Transverse colon (tissue), 4 donors: Measurements from ENCODE around the gene TXNRD1. TPM values are rescaled to one million over a fixed set of nuclear protein-coding genes. Genes with fewer than 3 reads are reported as not detected.

Source experiments
- DNase-seq: peaks from one replicate; pipeline ENCODE4 v3.0.0-alpha.2; 2019
- H3K27ac ChIP-seq, 4 donors: fragments of 200-600 bp; sonication (generic); 2 replicates each; pipeline ENCODE4 v1.5.1; 2016 to 2018; ENCODE audit warnings: inconsistent platforms in 4 of 4
- H3K27me3 ChIP-seq: fragments of 200-600 bp; sonication (generic); 2 replicates; pipeline ENCODE4 v1.5.1; 2017; ENCODE audit warnings: inconsistent platforms
- H3K36me3 ChIP-seq, 4 donors: fragments of 200-600 bp; sonication (generic); 2 replicates each; pipeline ENCODE4 v1.5.1; 2017 to 2019; ENCODE audit warnings: inconsistent platforms in 4 of 4
- H3K4me1 ChIP-seq, 4 donors: fragments of 200-600 bp; sonication (generic); 2 replicates each; pipeline ENCODE4 v1.5.1; 2017 to 2020; ENCODE audit warnings: inconsistent platforms in 4 of 4
- H3K4me3 ChIP-seq, 4 donors: fragments of 200-600 bp; sonication (generic); 1 replicate in 1 of 4; 2 replicates in 3 of 4; pipeline versions ENCODE4 v1.5.1 to v1.6.1; 2017 to 2019; ENCODE audit warnings: inconsistent platforms in 4 of 4
- H3K9me3 ChIP-seq, 2 donors: fragments of 200-600 bp; sonication (generic); 2 replicates each; pipeline ENCODE4 v1.5.1; 2017 to 2019; ENCODE audit warnings: inconsistent platforms in 2 of 2
- CTCF ChIP-seq, 5 experiments: fragments of 200-600 bp in 3 of 5; fragments of 450-650 bp in 2 of 5; sonication (generic) in 3 of 5; IDR thresholded peaks; 1 replicate in 2 of 5; 2 replicates in 3 of 5; pipeline ENCODE4 v1.5.1; 2016 to 2017; ENCODE audit warnings: antibody characterized with exemption in 5 of 5, inconsistent platforms in 3 of 5, mild to moderate bottlenecking in 2 of 5, moderate library complexity in 1 of 5
- EP300 ChIP-seq: sonication (generic); formaldehyde crosslinking; IDR thresholded peaks from one replicate; pipeline ENCODE4 v1.6.1; 2017; ENCODE audit warnings: antibody characterized with exemption, low read depth
- POLR2A ChIP-seq: fragments of 450-650 bp; IDR thresholded peaks from one replicate; pipeline ENCODE4 v1.6.1; 2016; ENCODE audit warnings: antibody characterized with exemption, mild to moderate bottlenecking, moderate library complexity
- POLR2AphosphoS5 ChIP-seq, 3 donors: sonication (generic); formaldehyde crosslinking; IDR thresholded peaks; one replicate each; pipeline ENCODE4 v1.6.1; 2016; ENCODE audit warnings: antibody characterized with exemption in 3 of 3
- WGBS, 2 donors: methylation state at CpG; one replicate each; pipeline ENCODE4 v1.1.5; 2018; ENCODE audit warnings: low coverage in 1 of 2; 5-methylcytosine and 5-hydroxymethylcytosine counted together
- in situ Hi-C, 4 donors: fragments of 200-750 bp; cut with MboI; loops; one replicate each; pipeline versions ENCODE4 v1.15.0 to v1.15.1; 2017; ENCODE audit warnings: low sequenced_read_pairs in 3 of 4, low pct_ligation_motif_present in 1 of 4, low pct_unique_long_range_greater_than_20kb in 1 of 4
- intact Hi-C: fragments of 100-400 bp; cut with DNase I; formaldehyde crosslinking; loops from one replicate; pipeline ENCODE4 v1.15.1; 2023; ENCODE audit warnings: low total_unique reads
- total RNA-seq, 4 donors: library from RNA; depleted of rRNA; stranded (reverse); fragments of >200 nt; gene quantifications; one replicate each; pipeline ENCODE4 v1.1.0, GENCODE V29; 2016

Gene TXNRD1
- total RNA-seq, 4 donors from 2014 or later: 72.9 to 127 (median 122) TPM

GRCh38 chr12:104285740-104286515 lies 70.3 kb downstream of the TXNRD1 start:
- peak overlapping the region in 2 of 4 donors; percentile 55 to 75 for H3K4me3 ChIP-seq
- intact Hi-C loops: loop anchor here (5.0 kb wide), 1 partner anchor 69 kb away; the partner anchor contains the start of gene TXNRD1
- peak; percentile 57 for DNase-seq
- H3K27ac ChIP-seq: peak overlapping the region; percentile 94 to 97 (median 96)
- no peak for TF ChIP-seq CTCF (IDR thresholded peaks at IDR 0.05)
- TF ChIP-seq EP300: no peak
- TF ChIP-seq POLR2A: peak; percentile 24
- no peak for TF ChIP-seq POLR2AphosphoS5 (IDR thresholded peaks at IDR 0.05)
- 40 to 43% methylated on average over 3 of the region's 3 CpGs for WGBS, 2 donors
- no peaks in the 10 kb centered on the region for H3K9me3 ChIP-seq
- H3K27me3 ChIP-seq: no peaks in the 10 kb centered on the region
- no peaks in the 10 kb centered on the region for H3K36me3 ChIP-seq
- in situ Hi-C loops: loop anchor here in 1 of 4 donors (10.0 to 25.0 kb wide), 2 partner anchors 71 to 324 kb away; partner anchors contain the start of genes TDG and TXNRD1
- peaks cover 18 to 39% (median 28%) of the 10 kb centered on the region in 4 donors for H3K4me1 ChIP-seq

- in situ Hi-C loops: loop anchor here in 1 of 4 donors (10.0 to 25.0 kb wide), 2 partner anchors 72 to 324 kb away; partner anchors contain the start of genes TDG and TXNRD1
- no peaks in the 10 kb centered on the region for H3K9me3 ChIP-seq
- peak overlapping the region; percentile 94 to 97 (median 96) for H3K27ac ChIP-seq
- DNase-seq: peak; percentile 96
- intact Hi-C loops: loop anchor here (5.0 kb wide), 1 partner anchor 69 kb away; the partner anchor contains the start of gene TXNRD1
- peak overlapping the region; percentile 55 to 75 (median 68) for H3K4me3 ChIP-seq
- TF ChIP-seq POLR2AphosphoS5 (IDR thresholded peaks at IDR 0.05) (peak; percentile 94 to 96 (median 95)), EP300 (no peak), POLR2A (peak; percentile 91), CTCF (IDR thresholded peaks at IDR 0.05) (peak in 1 of 5 experiments; percentile 11)
- WGBS, 2 donors: 0% methylated on average over 3 to 40 of the region's 40 CpGs
- H3K27me3 ChIP-seq: no peaks in the 10 kb centered on the region
- peaks cover 18 to 39% (median 28%) of the 10 kb centered on the region in 4 donors for H3K4me1 ChIP-seq
- H3K36me3 ChIP-seq: peaks cover 0 to 6% (median 1%) of the 10 kb centered on the region in 4 donors
These were observed 71.2 kb downstream of the TXNRD1 start for GRCh38 chr12:104286516-104287482.

- 1% methylated on average over 15 to 41 of the region's 41 CpGs for WGBS, 2 donors
- Histone ChIP-seq H3K4me3 (peak overlapping the region; percentile 55 to 75 (median 68)), H3K9me3 (no peaks in the 10 kb centered on the region), H3K4me1 (peaks cover 22 to 42% (median 29%) of the 10 kb centered on the region in 4 donors), H3K27ac (peak overlapping the region; percentile 94 to 97 (median 96)), H3K36me3 (peaks cover 0 to 22% (median 9%) of the 10 kb centered on the region in 4 donors), H3K27me3 (no peaks in the 10 kb centered on the region)
- in situ Hi-C loops (loop anchor here in 1 of 4 donors (10.0 to 25.0 kb wide), 2 partner anchors 74 to 326 kb away; partner anchors contain the start of genes TDG and TXNRD1), intact Hi-C loops (loop anchor here (5.0 kb wide), 1 partner anchor 71 kb away; the partner anchor contains the start of gene TXNRD1)
- TF ChIP-seq POLR2A (peak; percentile 91), CTCF (IDR thresholded peaks at IDR 0.05) (no peak), EP300 (no peak), POLR2AphosphoS5 (IDR thresholded peaks at IDR 0.05) (peak; percentile 92 to 96 (median 95))
- DNase-seq: peak; percentile 91
These were observed 73.2 kb downstream of the TXNRD1 start for GRCh38 chr12:104288635-104289274.
